Hepatocyte (in vitro differentiated cells): Measurements from ENCODE around the gene SEC14L6.

Experiments
- EZH2phosphoT487 ChIP-seq: fragments of 200-600 bp; sonication (generic); IDR thresholded peaks from one replicate; pipeline ENCODE4 v1.6.1; 2018; ENCODE audit warnings: antibody characterized with exemption, mild to moderate bottlenecking, low read depth, moderate library complexity; ENCODE audit not compliant: unreplicated experiment, severe bottlenecking
- TF ChIP-seq, protein P1 (sequence below): fragments of 200-600 bp; sonication (generic); IDR thresholded peaks from 2 replicates; pipeline ENCODE4 v1.5.1; 2016; ENCODE audit warnings: antibody characterized with exemption, mild to moderate bottlenecking; ENCODE audit not compliant: poor library complexity

DNA sequence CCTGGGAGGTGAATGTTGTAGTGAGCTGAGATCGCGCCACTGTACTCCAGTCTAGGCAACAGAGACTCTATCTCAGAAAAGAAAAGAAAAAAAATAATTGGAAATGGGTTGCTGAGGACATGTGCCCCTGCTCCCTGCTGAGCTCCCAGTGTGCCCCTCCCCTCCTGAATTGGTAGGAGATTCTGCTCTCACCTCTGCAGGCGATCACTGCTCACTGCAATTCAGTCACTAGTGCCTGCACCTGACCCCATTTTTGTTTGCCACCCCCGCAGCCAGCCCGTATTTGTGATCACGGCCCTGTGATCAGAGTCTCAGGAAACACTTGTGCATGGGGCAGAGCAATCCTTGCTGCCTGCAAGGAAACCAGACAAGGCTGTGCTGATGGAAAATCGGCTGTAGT lies 58.4 kb downstream of the SEC14L6 start:
- no peak for TF ChIP-seq EZH2phosphoT487
- TF ChIP-seq, protein P1, sequence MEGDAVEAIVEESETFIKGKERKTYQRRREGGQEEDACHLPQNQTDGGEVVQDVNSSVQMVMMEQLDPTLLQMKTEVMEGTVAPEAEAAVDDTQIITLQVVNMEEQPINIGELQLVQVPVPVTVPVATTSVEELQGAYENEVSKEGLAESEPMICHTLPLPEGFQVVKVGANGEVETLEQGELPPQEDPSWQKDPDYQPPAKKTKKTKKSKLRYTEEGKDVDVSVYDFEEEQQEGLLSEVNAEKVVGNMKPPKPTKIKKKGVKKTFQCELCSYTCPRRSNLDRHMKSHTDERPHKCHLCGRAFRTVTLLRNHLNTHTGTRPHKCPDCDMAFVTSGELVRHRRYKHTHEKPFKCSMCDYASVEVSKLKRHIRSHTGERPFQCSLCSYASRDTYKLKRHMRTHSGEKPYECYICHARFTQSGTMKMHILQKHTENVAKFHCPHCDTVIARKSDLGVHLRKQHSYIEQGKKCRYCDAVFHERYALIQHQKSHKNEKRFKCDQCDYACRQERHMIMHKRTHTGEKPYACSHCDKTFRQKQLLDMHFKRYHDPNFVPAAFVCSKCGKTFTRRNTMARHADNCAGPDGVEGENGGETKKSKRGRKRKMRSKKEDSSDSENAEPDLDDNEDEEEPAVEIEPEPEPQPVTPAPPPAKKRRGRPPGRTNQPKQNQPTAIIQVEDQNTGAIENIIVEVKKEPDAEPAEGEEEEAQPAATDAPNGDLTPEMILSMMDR: no peak
